HuH-7.5 (cell line): ENCODE data around the gene PRMT5.
"Not testable (repeated sequence)": the region's sequence is repeated elsewhere in the genome, so short reads cannot be mapped to it uniquely, and the experiment has no call there.

Experiments used
- DNase-seq: peaks from one replicate; pipeline ENCODE4 v3.0.0; 2011; ENCODE audit warnings: low spot score

The PRMT5 gene

GRCh38 chr14:22932146-22932545 lies 3.0 kb upstream of the PRMT5 start:
- no peak for DNase-seq

GRCh38 chr14:22929961-22930364 lies 787 bp upstream of the PRMT5 start:
- no peak for DNase-seq

GRCh38 chr14:22928237-22929103 lies 706 bp downstream of the PRMT5 start:
- DNase-seq, result no peak

- no peak for DNase-seq
These were observed 2.9 kb downstream of the PRMT5 start for GRCh38 chr14:22926316-22926715.

GRCh38 chr14:22925513-22925912 lies 3.7 kb downstream of the PRMT5 start:
- DNase-seq, result no peak

- DNase-seq, result no peak
These were observed 5.4 kb downstream of the PRMT5 start for GRCh38 chr14:22923746-22924145.

GRCh38 chr14:22922294-22922693 lies 6.9 kb downstream of the PRMT5 start:
- no peak for DNase-seq

GRCh38 chr14:22920697-22921096 lies 8.5 kb downstream of the PRMT5 start:
- DNase-seq, result no peak

GRCh38 chr14:22919601-22919921 lies 9.6 kb downstream of the PRMT5 start:
- no peak for DNase-seq

- peak; percentile 35 for DNase-seq
These were observed 10.2 kb downstream of the PRMT5 start, which contains the start of gene RBM23 for GRCh38 chr14:22918804-22919600. Gene RBM23 (minus strand): TSS chr14:22919149.

GRCh38 chr14:22915886-22916521 lies 13.2 kb downstream of the PRMT5 start:
- DNase-seq, result no peak

- DNase-seq, result not testable (repeated sequence)
These were observed 14.3 kb downstream of the PRMT5 start for GRCh38 chr14:22914836-22915235.

GRCh38 chr14:22910916-22911315 lies 18.3 kb downstream of the PRMT5 start:
- DNase-seq, result no peak

GRCh38 chr14:22908601-22909000 lies 20.6 kb downstream of the PRMT5 start:
- DNase-seq, result no peak

- no peak for DNase-seq
These were observed 21.7 kb downstream of the PRMT5 start for GRCh38 chr14:22907429-22907828.

- DNase-seq, result no peak
These were observed 23.1 kb downstream of the PRMT5 start for GRCh38 chr14:22906073-22906472.

- no peak for DNase-seq
These were observed 23.5 kb downstream of the PRMT5 start for GRCh38 chr14:22905627-22906026.

- DNase-seq, result no peak
These were observed 25.5 kb downstream of the PRMT5 start for GRCh38 chr14:22903742-22904087.

- no peak for DNase-seq
These were observed 27.4 kb downstream of the PRMT5 start for GRCh38 chr14:22901799-22902198.

GRCh38 chr14:22900081-22900799 lies 28.9 kb downstream of the PRMT5 start:
- DNase-seq, result no peak

- DNase-seq, result no peak
These were observed 30.7 kb downstream of the PRMT5 start for GRCh38 chr14:22898302-22899090.
